ENCODE results near the gene IL17D.

Gene IL17D

DNA sequence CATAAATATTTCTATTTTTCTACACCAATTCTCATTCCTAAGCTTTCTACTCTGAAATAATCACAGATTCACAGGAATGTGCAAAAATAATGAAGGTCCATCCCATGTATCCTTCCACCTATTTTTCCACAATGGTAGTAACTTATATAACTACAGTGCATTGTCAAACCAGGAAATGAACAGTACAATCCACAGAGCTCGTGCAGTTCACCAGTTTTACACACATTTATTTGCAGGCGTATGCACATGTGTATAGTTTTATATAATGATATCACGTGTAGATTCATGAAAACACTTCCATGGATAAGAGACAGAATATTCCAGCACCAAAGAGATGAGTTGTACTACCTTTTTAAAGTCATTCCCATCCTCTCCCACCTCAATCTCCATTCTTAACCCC is 57.4 kb downstream of the IL17D start:
- H3K4me3 ChIP-seq (ENCODE audit: low read depth, low read length): no peak overlapping the region
- TF ChIP-seq, protein P1, sequence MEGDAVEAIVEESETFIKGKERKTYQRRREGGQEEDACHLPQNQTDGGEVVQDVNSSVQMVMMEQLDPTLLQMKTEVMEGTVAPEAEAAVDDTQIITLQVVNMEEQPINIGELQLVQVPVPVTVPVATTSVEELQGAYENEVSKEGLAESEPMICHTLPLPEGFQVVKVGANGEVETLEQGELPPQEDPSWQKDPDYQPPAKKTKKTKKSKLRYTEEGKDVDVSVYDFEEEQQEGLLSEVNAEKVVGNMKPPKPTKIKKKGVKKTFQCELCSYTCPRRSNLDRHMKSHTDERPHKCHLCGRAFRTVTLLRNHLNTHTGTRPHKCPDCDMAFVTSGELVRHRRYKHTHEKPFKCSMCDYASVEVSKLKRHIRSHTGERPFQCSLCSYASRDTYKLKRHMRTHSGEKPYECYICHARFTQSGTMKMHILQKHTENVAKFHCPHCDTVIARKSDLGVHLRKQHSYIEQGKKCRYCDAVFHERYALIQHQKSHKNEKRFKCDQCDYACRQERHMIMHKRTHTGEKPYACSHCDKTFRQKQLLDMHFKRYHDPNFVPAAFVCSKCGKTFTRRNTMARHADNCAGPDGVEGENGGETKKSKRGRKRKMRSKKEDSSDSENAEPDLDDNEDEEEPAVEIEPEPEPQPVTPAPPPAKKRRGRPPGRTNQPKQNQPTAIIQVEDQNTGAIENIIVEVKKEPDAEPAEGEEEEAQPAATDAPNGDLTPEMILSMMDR (IDR thresholded peaks at IDR 0.05; ENCODE audit: low read depth, low read length): no peak

DNA sequence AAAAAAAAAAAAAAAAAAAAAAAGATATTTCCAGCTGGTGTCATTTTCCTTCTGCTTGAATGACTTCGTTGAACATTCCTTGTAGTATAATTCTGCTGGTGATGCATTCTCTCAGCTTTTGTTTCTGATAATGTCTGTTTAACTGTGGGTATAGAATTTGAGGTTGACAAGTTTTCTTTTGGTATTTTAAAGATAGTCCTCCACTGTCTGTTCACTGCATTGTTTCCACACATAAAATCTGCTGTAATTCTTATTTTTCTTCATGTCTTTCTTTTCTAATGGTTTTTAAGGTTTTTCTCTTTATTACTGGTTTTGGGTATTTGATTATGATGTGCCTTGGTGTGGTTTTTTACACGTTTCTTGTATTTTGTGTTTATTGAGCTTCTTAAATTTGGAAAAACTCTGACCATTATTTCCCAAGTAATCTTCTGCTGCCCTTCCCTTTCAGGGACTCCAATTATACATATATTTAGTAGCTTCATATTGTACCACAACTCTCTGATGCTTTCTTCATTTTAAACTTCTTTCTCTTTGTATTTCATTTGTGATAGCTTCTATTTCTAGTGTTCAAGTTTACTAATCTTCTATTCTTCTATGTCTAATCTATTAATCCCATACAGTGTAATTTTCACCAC is 63.9 kb downstream of the IL17D start:
- TF ChIP-seq, protein P1 (IDR thresholded peaks at IDR 0.05; ENCODE audit: low read depth, low read length): no peak
- no peak overlapping the region for H3K4me3 ChIP-seq (ENCODE audit: low read depth, low read length)

DNA sequence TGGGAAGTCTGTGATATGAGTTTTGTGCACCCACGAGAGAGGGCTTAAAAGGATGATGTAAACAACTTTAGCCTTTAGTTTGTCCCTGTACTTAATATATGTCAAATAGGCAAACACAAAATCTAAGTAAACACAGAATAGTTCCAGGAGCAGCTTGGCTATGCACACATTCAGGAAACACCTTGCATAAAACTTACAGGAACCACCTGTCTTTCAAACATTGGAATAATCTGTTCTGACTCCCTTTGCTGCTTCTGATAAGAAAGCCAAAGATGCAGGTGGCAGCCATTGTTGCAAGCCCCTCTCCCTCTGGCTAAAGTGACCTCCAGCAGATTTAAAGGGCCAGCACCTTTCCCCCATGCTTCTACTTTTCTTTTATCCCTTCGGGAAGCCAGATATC is 65.6 kb downstream of the IL17D start:
- H3K4me3 ChIP-seq (ENCODE audit: low read depth, low read length): no peak overlapping the region

DNA sequence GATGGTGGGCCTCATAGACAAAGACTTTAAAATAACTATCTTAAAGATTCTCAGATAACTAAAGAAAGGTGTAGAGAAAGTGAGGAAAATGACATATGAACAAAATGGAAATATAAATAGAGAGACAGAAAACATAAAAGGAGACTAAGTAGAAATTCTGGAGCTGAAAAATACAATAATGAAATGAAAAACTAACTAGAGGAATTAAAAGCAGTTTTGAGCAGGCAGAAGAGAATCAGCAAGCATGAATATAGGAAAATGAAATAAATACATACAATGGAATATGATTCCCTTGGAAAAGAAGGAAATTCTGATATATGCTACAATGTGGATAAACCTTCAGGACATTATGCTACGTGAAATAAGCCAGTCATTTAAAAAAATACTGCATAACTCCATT is 66.3 kb downstream of the IL17D start:
- no peak overlapping the region for H3K4me3 ChIP-seq (ENCODE audit: low read depth, low read length)
- TF ChIP-seq, protein P1 (IDR thresholded peaks at IDR 0.05; ENCODE audit: low read depth, low read length): no peak

More for the DNA sequence above, 65.6 kb downstream of the IL17D start:
- TF ChIP-seq, protein P1 (IDR thresholded peaks at IDR 0.05; ENCODE audit: low read depth, low read length): no peak

All from WI38 (cell line).